Psoas muscle (tissue), 8 donors: ENCODE measurements around the gene VCAN. TPM values are rescaled to one million over a fixed set of nuclear protein-coding genes. Genes with fewer than 3 reads are reported as not detected.

Source experiments
- ATAC-seq, 4 donors: fragments of 200-7000 bp; cut with Tn5 transposase; one replicate each; pipeline ENCODE4 v1.9.1; 2020; ENCODE audit warnings: moderate library complexity in 3 of 4, mild to moderate bottlenecking in 2 of 4
- DNase-seq, 2 donors: peaks; one replicate each; pipeline ENCODE4 v3.0.0-alpha.2; 2020
- H3K27ac ChIP-seq: fragments of 200-600 bp; one replicate; pipeline ENCODE4 v1.8.0; 2022
- H3K27me3 ChIP-seq, 3 donors: fragments of 200-600 bp in 1 of 3; one replicate each; pipeline versions ENCODE4 v1.6.1 to v1.8.0; 2013 to 2022; ENCODE audit warnings: low read length in 2 of 3, mild to moderate bottlenecking in 2 of 3, moderate library complexity in 1 of 3; ENCODE audit not compliant: insufficient read depth in 3 of 3
- H3K36me3 ChIP-seq, 2 donors: fragments of 200-600 bp in 1 of 2; one replicate each; pipeline versions ENCODE4 v1.6.1 to v1.8.0; 2013 to 2022; ENCODE audit warnings: low read depth in 1 of 2, mild to moderate bottlenecking in 1 of 2, moderate library complexity in 1 of 2; ENCODE audit not compliant: insufficient read depth in 1 of 2
- H3K4me1 ChIP-seq: fragments of 200-600 bp; one replicate; pipeline ENCODE4 v1.8.0; 2022
- H3K4me3 ChIP-seq: fragments of 200-600 bp; one replicate; pipeline ENCODE4 v1.8.0; 2022; ENCODE audit warnings: mild to moderate bottlenecking
- H3K9me3 ChIP-seq: fragments of 200-600 bp; one replicate; pipeline ENCODE4 v1.8.0; 2022
- CTCF ChIP-seq: fragments of 200-600 bp; IDR thresholded peaks from one replicate; pipeline ENCODE4 v1.8.0; 2022; ENCODE audit warnings: antibody characterized with exemption
- WGBS, 3 donors: extraction: QIAGEN DNeasy Blood & Tissue Kit; methylation state at CpG; one replicate each; pipeline versions ENCODE4 v1.1.6 to v1.1.7; 2013; 5-methylcytosine and 5-hydroxymethylcytosine counted together
- intact Hi-C, 2 donors: fragments of 100-400 bp; cut with DNase I; formaldehyde crosslinking; loops; one replicate each; pipeline versions ENCODE4 v1.11.0 to v1.14.2; 2022
- polyA plus RNA-seq, 3 donors: library from polyadenylated mRNA; stranded (reverse); fragments of 200-250 nt; gene quantifications; one replicate each; pipeline ENCODE4 v1.2.3, GENCODE V29; 2013
- total RNA-seq, 4 donors: library from RNA; stranded (reverse); fragmentation: NEBNext Ultra II Directional in 2 of 4; extraction: Animal tissue kit (Norgen Biotek cat#: 25700) in 2 of 4; gene quantifications; one replicate each; pipeline versions ENCODE4 v1.2.1 to v1.2.4, GENCODE V29; 2021 to 2023
- donor health status: healthy with polysubstance abuse.
- donor health status: DM: no; HTN: no; CAD: no; lungs with moderate emphysema.
- donor health status: Bipolar disorder and iron deficiency.
- donor health status: healthy.
- donor health status: DM: yes; HTN: yes; CAD: no.
- donor health status: DM: no; HTN: no; CAD: no.
- donor health status: DM: no; HTN: no; CAD: no.
- donor health status: DM: yes; HTN: yes; CAD: no.

Gene VCAN
- total and polyA plus RNA-seq, 7 donors: 2.7 to 26.1 (median 8.8) TPM

GRCh38 chr5:83549076-83549475, 77.5 kb downstream of the VCAN start:
- Histone ChIP-seq H3K27me3 (no peaks in the 10 kb centered on the region), H3K36me3 (no peaks in the 10 kb centered on the region), H3K4me1 (no peaks in the 10 kb centered on the region), H3K4me3 (no peak overlapping the region), H3K27ac (no peak overlapping the region), H3K9me3 (no peaks in the 10 kb centered on the region)
- no peak for TF ChIP-seq CTCF
- WGBS, 3 donors: 12 to 31% (median 27%) methylated on average over 2 of the region's 2 CpGs
- DNase-seq: no peak
- no peak for ATAC-seq
- intact Hi-C loops: no loop called here

DNA sequence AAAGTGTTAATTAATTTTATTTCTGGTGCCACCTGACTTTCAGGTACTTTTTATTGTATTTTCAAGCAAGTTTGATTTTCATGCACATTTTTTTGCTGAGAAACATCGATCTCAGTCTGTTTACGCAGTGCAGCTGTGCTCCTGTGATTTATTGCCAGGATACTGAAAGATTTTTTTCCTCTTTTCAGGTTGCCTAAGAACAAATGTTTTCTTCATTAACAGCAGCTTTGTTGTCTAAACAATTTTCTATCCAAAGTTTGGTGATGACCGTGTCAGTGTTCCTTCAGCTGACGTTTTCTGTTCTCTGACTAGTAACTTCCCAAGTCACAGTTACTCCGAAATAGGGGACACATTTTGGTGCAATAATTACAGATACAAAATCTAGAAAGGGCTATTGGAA, 78.1 kb downstream of the VCAN start:
- DNase-seq: no peak
- Histone ChIP-seq H3K4me3 (no peak overlapping the region), H3K27ac (no peak overlapping the region), H3K9me3 (no peaks in the 10 kb centered on the region), H3K36me3 (no peaks in the 10 kb centered on the region), H3K27me3 (no peaks in the 10 kb centered on the region), H3K4me1 (no peaks in the 10 kb centered on the region)
- intact Hi-C loops: no loop called here
- no peak for TF ChIP-seq CTCF
- ATAC-seq: peak in 1 of 4 donors; percentile 30
- 14 to 30% (median 14%) methylated on average over 5 of the region's 5 CpGs for WGBS, 3 donors

DNA sequence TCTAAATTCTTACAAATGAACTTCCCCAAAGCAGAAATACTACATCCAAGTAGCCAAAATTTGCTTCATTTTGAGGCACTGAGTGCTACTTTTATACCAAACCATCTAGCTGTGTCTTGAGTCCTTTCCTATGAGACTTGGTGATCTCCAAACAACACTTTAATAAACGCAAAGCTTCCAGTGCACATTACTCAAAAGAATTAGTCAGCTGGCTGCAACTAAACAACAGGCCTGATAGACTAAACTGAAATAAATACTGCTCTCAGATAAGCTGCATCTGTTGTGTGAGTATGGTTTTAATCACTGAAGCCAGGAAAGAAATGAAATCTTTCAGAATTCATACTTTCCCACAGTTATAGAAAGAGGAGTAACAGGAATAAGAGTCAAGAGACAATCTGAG, 80.3 kb downstream of the VCAN start:
- H3K36me3 ChIP-seq: no peaks in the 10 kb centered on the region
- intact Hi-C loops: no loop called here
- 33 to 53% (median 38%) methylated on average over 1 of the region's 1 CpG for WGBS, 3 donors
- no peaks in the 10 kb centered on the region for H3K27me3 ChIP-seq
- no peak overlapping the region for H3K4me3 ChIP-seq
- DNase-seq (no peak), ATAC-seq (no peak)
- no peak for TF ChIP-seq CTCF
- H3K27ac ChIP-seq: no peak overlapping the region
- H3K9me3 ChIP-seq: no peaks in the 10 kb centered on the region
- H3K4me1 ChIP-seq: no peaks in the 10 kb centered on the region

DNA sequence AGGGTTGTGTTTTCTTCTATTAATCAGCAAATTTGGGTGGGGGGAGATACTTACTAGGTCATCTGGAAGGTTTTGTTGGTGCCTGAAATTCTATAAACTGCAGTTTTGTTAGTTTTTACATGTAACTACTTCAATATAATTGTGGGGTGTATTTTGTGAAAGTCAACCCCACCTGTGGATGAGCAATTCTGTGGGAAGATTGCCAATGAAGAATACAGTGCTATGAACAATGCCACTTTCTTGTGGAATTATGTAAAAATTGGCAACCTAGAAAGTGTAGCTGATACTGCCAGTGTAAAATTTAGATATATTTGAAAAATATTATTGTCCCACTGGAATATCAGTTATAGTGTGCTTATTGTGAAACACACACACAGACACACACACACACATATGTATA, 80.7 kb downstream of the VCAN start:
- ATAC-seq: no peak
- no peaks in the 10 kb centered on the region for H3K4me1 ChIP-seq
- DNase-seq: no peak
- H3K9me3 ChIP-seq: no peaks in the 10 kb centered on the region
- no peak overlapping the region for H3K27ac ChIP-seq
- intact Hi-C loops: no loop called here
- H3K4me3 ChIP-seq: no peak overlapping the region
- H3K27me3 ChIP-seq: no peaks in the 10 kb centered on the region
- no peaks in the 10 kb centered on the region for H3K36me3 ChIP-seq
- TF ChIP-seq CTCF: no peak

- Histone ChIP-seq H3K9me3 (no peaks in the 10 kb centered on the region), H3K4me3 (no peak overlapping the region), H3K27ac (no peak overlapping the region), H3K4me1 (no peaks in the 10 kb centered on the region), H3K36me3 (no peaks in the 10 kb centered on the region), H3K27me3 (no peaks in the 10 kb centered on the region)
- 29 to 31% (median 30%) methylated on average over 9 of the region's 9 CpGs for WGBS, 3 donors
- intact Hi-C loops: no loop called here
- ATAC-seq: peak in 3 of 4 donors; percentile 27 to 58 (median 41)
- TF ChIP-seq CTCF: no peak
- peak; percentile 33 to 43 for DNase-seq
Observed at GRCh38 chr5:83553000-83553486, 81.5 kb downstream of the VCAN start.
